Caki2 (cell line): ENCODE results near the gene KCTD2. TPM values are rescaled to one million over a fixed set of nuclear protein-coding genes. Genes with fewer than 3 reads are reported as not detected.
"Not testable (repeated sequence)": the region's sequence is repeated elsewhere in the genome, so short reads cannot be mapped to it uniquely, and the experiment has no call there.

Experiments used
- DNase-seq: peaks from one replicate; pipeline ENCODE4 v3.0.0-alpha.2; 2015; ENCODE audit warnings: low read depth
- in situ Hi-C: cut with HindIII; loops from 2 replicates; pipeline ENCODE4 v1.10.0; 2016; ENCODE audit warnings: low sequenced_read_pairs, low pct_unique_long_range_greater_than_20kb, mixed read lengths
- total RNA-seq: library from RNA; depleted of rRNA; stranded (reverse); fragments of >200 nt; shearing (Covaris generic); gene quantifications from 2 replicates; pipeline ENCODE4 v1.2.3, GENCODE V29; 2014; ENCODE audit warnings: low replicate concordance; rRNA removed

KCTD2 gene
- total RNA-seq, result 17.9 and 26.6 TPM in 2 replicates

DNA sequence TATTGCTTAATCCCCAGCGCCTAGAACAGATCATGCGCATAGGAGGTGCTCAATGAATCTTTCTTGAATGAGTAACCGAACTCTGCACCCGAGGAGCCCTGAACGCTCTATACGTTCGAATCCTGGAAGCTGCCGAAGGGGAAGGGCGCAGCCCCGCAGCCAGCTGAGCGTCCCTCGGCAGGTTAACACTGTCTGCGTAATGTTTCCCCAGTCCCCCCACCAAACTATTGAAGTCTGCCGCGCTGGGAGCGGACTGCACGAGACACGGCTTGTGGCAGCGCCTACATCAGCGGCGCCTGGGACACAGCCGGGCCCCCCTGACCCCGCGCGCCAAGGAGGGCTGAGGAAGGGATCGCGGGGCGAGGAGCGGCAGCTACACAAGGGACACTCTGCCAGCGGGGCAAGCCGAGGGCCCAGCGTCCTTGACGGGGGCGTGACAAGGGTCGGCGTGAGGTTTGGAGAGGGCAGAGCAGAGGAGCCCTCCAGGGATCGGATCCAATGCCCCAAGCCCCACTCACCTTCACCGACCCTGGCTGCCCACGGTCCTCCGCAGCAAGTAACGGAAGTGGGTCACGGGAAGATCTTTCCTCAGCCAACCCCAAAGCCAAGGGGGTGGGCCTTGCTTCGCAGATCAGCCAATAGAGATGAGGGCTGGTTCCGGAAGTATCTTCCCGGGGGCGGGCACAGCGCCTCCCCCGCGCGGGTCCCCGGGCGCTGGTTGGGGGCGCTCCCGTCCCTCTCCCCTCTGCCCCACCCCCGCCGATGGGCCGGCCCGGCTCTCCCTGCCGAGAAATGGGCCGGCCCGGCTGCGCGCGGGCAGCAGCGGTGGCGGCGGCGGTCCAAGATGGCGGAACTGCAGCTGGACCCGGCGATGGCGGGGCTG lies at the start of gene KCTD2, which contains the start of gene ATP5PD:
TSS of gene KCTD2 (plus strand) at position 819 of the 883 bp plus-strand sequence. CDS start at position 845, 26 bp downstream.
TSS of gene ATP5PD (minus strand) at position 563 of the 883 bp plus-strand sequence. CDS start 4,319 bp downstream, outside the sequence.
- in situ Hi-C loops, result no loop called here
- peak; percentile 95 for DNase-seq

GRCh38 chr17:74998783-74999182 lies 48.2 kb upstream of the KCTD2 start:
- in situ Hi-C loops, result no loop called here
- no peak for DNase-seq

- in situ Hi-C loops, result no loop called here
- DNase-seq, result no peak
Observed at GRCh38 chr17:74999523-74999922, 47.5 kb upstream of the KCTD2 start.

DNA sequence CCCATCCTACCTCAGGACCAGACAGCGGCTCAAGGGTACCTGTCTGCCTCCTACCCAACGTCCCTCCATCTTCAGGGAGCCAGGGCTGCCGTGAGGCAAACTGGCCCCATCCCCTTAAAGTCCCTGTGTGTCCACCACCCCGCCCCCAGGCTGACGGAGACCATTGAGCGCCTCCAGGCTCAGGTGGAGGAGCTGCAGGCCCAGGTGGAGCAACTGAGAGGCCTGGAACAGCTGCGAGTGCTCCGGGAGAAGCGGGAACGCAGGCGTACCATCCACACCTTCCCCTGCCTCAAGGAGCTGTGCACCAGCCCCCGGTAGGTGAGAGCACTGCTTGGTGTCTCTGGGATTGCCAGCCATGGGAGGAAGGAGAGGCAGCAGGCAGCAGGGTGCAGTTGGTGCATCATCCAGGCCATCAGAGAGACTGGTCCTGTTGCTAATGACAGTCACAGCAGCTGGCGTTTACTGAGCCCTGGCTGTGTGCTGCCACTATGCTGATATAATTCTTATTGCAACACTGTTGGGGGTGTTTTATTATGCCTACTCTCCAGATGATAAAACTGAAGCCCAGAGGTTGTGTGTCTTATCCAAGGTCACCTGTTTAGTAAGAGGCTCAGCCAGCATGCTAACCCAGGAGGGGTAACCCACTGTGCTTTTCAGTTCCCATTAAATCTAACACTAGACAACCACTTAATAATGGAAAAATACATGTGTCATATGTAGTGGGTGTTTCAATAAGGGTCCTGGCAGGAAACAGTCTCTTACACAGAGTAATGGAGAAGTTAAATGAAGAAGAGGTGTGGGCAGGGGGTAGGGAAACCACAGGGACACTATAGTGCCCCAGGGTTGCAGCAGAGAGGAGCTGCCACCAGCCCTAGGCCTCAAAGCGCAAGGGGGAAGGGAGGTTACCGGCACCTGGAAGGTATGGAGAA lies 44.8 kb upstream of the KCTD2 start:
- no peak for DNase-seq
- in situ Hi-C loops, result no loop called here

DNA sequence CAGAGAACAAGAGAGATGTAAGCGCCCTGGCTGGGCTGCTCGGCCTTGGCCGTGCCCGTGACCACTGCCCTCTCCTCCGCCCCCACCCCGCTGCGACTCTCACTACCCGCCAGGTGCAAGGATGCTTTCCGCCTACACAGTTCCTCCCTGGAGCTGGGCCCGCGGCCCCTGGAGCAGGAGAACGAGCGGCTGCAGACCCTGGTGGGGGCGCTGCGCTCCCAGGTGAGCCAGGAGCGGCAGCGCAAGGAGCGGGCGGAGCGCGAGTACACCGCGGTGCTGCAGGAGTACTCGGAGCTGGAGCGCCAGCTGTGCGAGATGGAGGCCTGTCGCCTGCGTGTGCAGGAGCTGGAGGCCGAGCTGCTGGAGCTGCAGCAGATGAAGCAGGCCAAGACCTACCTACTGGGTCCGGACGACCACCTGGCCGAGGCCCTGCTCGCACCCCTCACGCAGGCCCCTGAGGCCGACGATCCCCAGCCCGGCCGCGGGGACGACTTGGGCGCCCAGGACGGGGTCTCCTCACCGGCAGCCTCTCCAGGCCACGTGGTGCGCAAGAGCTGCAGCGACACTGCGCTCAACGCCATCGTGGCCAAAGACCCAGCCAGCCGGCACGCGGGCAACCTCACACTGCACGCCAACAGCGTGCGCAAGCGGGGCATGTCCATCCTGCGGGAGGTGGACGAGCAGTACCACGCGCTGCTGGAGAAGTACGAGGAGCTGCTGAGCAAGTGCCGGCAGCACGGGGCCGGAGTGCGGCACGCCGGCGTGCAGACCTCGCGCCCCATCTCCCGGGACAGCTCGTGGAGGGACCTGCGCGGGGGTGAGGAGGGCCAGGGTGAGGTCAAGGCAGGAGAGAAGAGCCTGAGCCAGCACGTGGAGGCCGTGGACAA lies 43.7 kb upstream of the KCTD2 start:
- DNase-seq, result no peak
- in situ Hi-C loops, result no loop called here

DNA sequence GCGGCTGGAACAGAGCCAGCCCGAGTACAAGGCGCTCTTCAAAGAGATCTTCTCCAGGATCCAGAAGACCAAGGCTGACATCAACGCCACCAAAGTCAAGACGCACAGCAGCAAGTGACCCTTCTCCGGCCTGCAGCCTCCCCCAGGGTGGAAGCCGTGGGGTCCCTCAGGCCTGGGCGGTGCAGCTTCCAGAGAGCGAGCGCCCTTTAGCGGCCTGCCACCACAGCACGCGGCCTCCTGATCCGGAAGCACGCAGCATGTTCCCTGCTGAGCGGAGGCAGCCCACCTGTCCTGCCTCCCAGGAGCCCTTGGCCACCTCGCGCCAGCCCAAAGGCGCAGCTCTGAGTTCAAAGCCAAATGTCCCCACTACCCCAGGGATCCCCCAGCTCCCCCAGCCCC lies 43.1 kb upstream of the KCTD2 start:
- in situ Hi-C loops, result no loop called here
- DNase-seq, result no peak

- DNase-seq, result no peak
- in situ Hi-C loops, result no loop called here
Observed at GRCh38 chr17:75004371-75004770, 42.7 kb upstream of the KCTD2 start.

DNA sequence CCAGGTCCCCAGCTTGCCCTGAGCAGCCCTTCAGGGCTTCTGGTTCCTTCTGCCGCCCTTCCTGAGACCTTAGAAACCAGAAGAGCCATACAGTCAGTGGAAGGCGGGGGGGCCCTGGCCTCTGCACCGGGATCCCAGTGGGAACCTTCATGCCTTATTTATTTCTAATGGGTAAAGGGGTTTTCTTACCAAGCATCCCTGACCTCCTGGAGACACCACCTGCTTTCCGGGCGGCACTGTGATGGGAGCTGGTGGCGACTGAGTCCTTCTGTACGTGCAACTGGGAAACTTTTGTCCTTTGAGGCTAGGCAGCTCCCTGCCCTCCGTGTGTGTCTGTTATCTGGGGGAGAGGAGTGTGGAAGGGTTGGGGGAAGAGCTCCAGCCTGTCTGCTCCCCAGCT lies 41.7 kb upstream of the KCTD2 start:
- in situ Hi-C loops, result no loop called here
- no peak for DNase-seq

- in situ Hi-C loops, DNase-seq: not testable (repeated sequence)
Observed at GRCh38 chr17:75006084-75006483, 40.9 kb upstream of the KCTD2 start.

- no peak for DNase-seq
- in situ Hi-C loops, result no loop called here
Observed at GRCh38 chr17:75006653-75007052, 40.4 kb upstream of the KCTD2 start.

GRCh38 chr17:75008373-75008772 lies 38.7 kb upstream of the KCTD2 start:
- in situ Hi-C loops, result no loop called here
- no peak for DNase-seq

- in situ Hi-C loops, result no loop called here
- DNase-seq, result no peak
Observed at GRCh38 chr17:75009139-75009724, 37.8 kb upstream of the KCTD2 start.

GRCh38 chr17:75010683-75011400 lies 36.2 kb upstream of the KCTD2 start:
- in situ Hi-C loops, result no loop called here
- peak; percentile 52 for DNase-seq

DNA sequence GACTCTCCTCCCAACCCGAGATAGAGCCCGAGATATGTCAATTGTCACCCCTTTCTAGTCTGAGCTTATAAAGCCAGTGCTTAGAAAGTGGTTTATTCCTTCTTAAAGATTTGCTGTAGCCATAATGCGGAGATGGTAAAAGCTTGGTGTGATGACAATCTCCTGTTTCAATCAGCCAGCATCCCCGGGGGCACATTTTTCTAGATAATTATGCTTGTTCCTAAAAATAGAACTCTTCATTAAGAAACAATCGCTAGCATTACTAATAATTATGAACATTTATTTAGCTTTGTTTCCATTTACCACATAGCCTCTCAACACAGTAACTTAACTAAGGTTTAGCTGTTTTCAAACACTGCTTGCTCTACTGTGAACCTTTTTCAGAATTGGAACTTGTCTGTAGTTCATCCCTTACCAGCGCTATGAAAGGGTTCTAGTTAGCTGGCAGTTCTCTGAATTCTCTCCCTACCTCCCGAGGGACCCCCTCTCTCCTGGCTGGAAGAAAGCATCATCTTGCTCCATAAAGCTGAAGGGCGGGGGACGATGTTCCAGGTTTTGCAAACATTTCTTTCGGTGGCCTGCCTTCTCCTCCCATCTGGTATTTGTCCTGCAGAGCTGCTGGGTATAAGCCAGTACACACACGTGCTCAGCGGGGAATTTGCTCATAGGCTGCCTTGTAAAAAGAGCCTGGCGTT lies 35.5 kb upstream of the KCTD2 start:
- no peak for DNase-seq

DNA sequence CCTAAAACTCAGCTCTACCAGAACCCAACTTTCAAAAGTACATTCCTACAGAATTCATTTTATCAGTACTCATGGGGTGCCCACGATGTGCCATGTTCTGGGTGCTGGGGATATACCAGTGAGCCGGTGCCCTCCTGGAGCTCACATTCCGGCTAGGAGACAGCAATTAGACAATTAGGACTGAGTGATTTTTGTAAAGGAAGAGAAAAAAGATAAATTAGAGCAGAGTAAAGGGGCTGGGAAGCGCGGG lies 35.0 kb upstream of the KCTD2 start:
- DNase-seq, result no peak
- in situ Hi-C loops, result no loop called here

More for the DNA sequence above, 35.5 kb upstream of the KCTD2 start:
- in situ Hi-C loops, result no loop called here

GRCh38 chr17:75012346-75013091 lies 34.5 kb upstream of the KCTD2 start, which contains the start of gene MRPL58:
TSS of gene MRPL58 (plus strand) at chr17:75012670. CDS start at chr17:75012687, 17 bp downstream.
- in situ Hi-C loops, result no loop called here
- peak; percentile 89 for DNase-seq
